Measurements from ENCODE around the gene ZNF516. TPM values are rescaled to one million over a fixed set of nuclear protein-coding genes. Genes with fewer than 3 reads are reported as not detected.
A peak's percentile ranks its signal among the peaks of the same experiment; 100 is the strongest.

ZNF516 gene
- total RNA-seq, 1 experiment from 2014 or later, result 8.1 TPM

DNA sequence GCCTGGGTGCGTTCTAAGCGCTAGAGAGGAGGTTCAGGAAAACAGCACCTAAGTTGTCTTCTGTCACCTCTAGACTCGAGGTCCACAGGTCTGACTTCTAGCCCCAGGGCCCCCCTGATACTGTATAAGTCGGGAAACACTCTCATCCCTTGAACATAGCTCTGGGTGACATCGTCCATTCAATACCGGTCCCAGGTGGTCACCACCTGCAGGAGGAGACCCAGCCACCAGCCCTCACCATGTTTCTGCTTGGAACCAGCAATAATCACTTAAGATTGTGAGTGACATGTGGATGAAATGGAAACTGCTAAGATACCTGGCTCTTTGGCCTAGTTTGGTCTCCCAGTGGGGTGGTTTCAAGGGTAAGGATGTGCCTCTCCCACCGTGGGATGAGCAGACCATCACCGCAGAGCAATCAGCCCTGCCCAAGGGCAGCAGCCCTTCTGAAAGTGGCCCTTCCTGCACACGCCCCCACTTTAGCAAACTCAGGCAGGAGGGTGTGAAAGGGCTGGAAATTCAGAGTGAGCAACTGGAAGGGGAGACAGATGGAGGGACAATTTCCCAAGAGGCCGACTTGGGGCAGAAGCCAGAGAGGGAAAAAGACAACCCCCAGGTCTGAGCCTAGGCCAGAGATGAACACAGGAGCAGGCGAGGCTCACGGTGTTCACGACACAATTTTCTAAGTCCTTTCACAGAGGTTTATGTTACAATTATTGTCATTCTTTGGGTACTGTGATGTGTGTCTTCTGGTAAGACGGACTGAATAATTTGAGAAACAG, 95.2 kb downstream of the ZNF516 start:
- DNase-seq (ENCODE audit: low spot score), result no peak

- peak; percentile 65 for DNase-seq (ENCODE audit: low spot score)
Measured at GRCh38 chr18:76398896-76399612, 96.0 kb downstream of the ZNF516 start.

DNA sequence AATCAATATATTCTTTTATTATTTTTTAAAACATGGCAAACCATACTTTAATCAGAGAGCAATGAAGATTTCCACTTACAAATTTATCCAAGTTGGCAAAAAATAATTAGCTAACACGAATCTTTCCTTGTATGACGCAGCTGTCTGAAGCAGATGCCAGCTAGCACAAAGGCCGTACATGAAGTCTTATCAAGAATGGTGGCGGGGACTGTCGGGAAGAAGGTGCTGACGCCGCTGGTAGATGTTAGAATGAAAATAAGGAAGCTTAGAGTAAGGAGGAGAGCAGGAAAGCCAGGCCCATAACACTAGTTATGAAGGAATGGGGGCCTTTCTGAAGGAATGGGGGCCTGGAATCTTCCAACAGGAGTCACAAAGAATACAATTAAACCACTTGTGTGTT, 96.7 kb downstream of the ZNF516 start:
- DNase-seq (ENCODE audit: low spot score), result no peak

- no peak for DNase-seq (ENCODE audit: low spot score)
Measured at GRCh38 chr18:76397631-76398030, 97.4 kb downstream of the ZNF516 start.

GRCh38 chr18:76396792-76397191, 98.2 kb downstream of the ZNF516 start:
- DNase-seq (ENCODE audit: low spot score), result no peak

GRCh38 chr18:76395609-76396008, 99.4 kb downstream of the ZNF516 start:
- no peak for DNase-seq (ENCODE audit: low spot score)

DNA sequence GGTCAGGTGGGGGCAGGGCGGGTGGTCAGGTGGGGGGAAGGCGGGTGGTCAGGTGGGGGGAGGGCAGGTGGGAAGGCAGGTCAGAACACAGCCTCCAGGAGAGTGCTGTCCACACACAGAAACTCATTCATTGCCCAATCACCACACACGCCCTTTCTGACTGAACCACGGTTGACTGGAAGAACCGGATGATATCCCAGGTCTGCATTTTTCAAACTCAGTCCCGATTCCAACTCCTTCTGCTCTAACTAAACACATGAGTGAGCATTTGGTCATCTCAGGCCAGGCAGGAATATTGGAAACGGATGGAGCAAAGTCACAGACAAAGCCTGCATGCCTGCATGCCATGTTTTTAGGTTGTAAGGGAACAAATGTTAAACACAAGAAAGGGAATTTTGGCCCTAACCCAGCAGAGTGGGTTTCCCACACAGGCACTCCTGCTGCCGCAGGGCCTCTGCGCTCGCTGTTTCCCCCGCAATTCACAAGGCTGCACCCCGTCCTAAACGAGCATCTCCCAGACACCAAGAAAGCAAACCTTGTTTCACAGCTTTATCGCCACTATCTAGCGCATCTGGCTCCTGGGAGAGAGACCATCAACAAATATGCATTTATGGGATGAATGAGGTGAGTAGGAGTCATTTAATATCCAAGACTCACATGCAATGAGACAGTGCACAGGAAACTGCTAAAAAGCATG, 100.1 kb downstream of the ZNF516 start:
- DNase-seq (ENCODE audit: low spot score), result peak; percentile 1

GRCh38 chr18:76392349-76392748, 102.7 kb downstream of the ZNF516 start:
- peak; percentile 1 for DNase-seq (ENCODE audit: low spot score)

DNA sequence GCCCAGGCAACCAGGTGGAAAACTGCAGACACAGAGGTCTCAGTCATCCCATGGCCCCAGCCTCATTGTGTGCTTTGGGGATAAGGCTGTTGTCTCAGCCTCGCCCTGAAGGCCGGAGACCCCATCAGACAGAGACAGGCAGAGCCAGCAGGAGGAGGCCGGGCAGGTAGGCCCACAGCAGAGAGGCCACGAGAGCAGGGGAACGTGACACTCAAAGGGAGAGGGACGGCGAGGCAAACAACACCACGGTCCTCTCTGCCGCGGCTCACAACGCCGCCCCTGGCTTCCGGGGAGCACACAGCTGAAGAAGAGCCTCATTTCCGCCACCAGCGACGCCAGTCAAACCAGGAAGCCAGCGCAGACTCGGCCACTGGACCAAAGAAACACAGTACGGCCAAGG, 103.3 kb downstream of the ZNF516 start:
- no peak for DNase-seq (ENCODE audit: low spot score)

DNA sequence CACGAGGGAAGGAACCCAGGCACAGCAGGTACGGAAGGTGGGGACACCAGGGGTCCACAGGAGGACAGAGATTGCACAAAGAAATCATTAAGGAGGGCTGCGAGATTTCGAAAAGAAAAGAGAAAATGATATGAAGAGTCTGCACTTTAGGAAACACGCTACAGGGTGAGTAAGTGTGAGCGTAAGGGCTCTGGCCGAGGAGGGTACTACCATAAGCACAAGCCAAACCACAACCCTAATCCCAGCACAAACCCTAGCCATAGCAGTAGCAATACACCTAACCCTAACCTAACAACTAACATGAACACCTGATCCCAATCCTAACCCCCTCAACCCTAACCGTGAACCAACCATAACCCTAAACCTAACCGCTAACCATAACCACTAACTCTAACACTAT, 104.0 kb downstream of the ZNF516 start:
- no peak for DNase-seq (ENCODE audit: low spot score)

GRCh38 chr18:76390452-76391035, 104.5 kb downstream of the ZNF516 start:
- no peak for DNase-seq (ENCODE audit: low spot score)

DNA sequence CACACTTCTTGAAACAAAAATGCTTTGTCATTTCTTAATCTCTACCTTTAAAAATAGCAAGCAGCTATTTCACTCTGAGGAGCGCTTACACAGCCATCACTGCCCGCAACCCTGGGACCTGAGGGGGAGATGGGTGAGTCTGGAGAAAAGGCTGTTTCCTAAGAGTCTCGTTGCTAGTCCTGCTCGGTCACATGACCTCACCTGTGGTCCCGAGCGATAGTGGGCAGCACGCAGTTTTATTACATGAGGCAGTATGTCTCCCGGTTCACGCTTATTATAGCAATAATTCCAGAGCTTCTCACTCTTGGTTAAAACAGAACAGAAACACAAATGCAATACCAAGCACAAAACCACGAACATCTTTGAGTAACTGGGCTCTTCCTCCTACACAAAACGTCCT, 105.3 kb downstream of the ZNF516 start:
- no peak for DNase-seq (ENCODE audit: low spot score)

- no peak for DNase-seq (ENCODE audit: low spot score)
Measured at GRCh38 chr18:76388891-76389423, 106.1 kb downstream of the ZNF516 start.

- DNase-seq (ENCODE audit: low spot score), result no peak
Measured at GRCh38 chr18:76388261-76388660, 106.8 kb downstream of the ZNF516 start.

GRCh38 chr18:76387608-76388007, 107.4 kb downstream of the ZNF516 start:
- DNase-seq (ENCODE audit: low spot score), result no peak

DNA sequence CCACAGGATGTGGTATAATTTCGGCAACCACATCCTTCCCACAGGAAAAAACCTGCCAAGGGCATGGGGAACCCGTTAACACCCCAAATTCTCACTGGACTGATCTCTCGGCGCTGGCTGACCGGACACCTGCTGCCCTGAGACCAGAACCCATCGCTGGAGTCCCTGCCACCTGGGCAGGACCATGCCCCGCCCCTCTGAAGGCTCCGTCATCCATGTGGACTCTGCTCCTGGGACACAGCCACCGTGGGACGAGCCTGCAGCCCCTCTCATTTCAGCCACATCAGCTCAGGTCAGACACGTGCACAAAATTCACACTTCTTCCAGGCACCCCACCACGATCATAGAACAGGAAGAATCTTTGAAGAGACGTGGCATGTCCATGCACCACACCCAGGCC, 108.2 kb downstream of the ZNF516 start:
- DNase-seq (ENCODE audit: low spot score), result no peak

GRCh38 chr18:76386071-76386470, 109.0 kb downstream of the ZNF516 start:
- DNase-seq (ENCODE audit: low spot score), result no peak

DNA sequence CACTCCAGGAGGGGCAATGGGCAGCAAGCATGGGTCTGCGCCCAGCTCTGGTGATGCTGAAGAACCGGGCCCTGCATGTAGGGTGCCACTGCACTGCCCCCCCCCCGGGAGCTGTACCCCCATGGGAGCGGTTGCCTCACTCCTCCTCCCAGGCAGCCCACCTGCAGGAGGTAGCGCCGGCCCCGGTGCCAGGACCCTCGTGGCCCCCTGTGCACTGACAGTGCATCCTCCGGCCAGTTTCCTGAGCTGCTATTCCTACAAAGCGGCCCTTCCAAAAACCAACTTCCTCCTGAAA, 109.4 kb downstream of the ZNF516 start:
- DNase-seq (ENCODE audit: low spot score), result no peak

GRCh38 chr18:76384861-76385680, 110.0 kb downstream of the ZNF516 start:
- DNase-seq (ENCODE audit: low spot score), result no peak

DNA sequence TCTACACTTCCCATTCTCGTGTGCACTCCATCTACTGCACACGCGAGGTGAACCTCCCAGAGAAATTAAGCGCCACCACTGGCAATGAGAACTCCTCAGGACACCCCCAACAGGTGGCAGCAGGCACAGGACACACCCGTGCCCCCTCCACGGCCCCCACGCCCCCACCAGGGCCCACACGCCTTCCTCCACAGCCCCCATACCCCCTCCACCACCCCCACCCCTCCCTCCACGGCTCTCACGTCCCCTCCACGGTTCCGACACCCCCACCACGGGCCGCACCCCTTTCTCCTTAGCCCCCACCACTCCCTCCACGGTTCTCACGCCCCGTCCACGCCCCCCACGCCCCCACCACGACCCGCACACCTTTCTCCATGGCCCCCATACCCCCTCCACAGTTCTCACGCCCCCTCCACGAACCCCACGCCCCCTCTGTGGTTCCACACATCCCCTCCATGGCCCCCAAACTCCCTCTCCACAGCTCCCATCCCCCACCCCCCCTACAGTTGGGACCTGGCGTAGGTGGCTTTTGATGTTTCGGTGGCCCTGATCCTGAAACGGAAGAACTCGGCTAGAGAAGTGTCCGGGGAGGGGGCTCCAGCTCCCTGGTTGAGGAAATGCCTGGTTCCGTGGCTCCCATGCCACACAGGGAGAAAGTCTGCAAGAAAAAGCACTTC, 110.8 kb downstream of the ZNF516 start:
- no peak for DNase-seq (ENCODE audit: low spot score)

- no peak for DNase-seq (ENCODE audit: low spot score)
Measured at GRCh38 chr18:76383636-76384035, 111.4 kb downstream of the ZNF516 start.

All from HT-29 (cell line).